Nucleus accumbens (tissue), 56 donors: ENCODE data around the gene SLC34A1.

Source experiments
- DNase-seq, 56 donors: peaks; one replicate each; lab custom pipeline; 2025; lab: John Stamatoyannopoulos, UW

Gene SLC34A1

GRCh38 chr5:177427919-177428573 lies 43.8 kb downstream of the SLC34A1 start:
- no peak for DNase-seq

DNA sequence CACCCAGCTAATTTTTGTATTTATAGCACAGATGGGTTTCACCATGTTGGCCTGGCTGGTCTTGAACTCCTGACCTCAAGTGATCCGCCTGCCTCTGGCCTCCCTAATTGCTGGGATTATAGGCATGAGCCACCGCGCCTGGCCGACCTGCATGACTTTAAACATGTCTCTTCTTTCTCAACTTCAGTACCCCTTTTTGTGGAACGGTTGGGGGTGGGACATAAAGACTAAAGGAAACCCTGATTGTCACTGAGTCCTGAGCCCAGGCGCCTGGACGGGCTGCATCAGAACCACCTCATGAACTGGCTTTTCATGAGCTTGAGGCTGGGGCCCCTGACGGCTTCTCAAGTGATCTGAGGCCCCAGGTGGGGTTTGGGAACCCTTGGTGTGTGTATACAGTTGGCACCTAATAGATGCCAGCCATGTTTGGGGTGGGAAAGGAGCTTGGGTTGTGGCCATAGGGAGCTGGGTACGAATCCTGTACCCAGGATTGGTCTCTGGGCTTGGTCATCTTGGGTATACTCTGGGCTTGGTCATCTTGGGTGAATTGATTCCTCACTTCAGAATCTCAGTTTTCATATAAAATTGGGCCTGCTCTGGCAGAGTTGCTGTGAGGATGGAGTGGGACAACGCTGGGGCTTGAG lies 44.5 kb downstream of the SLC34A1 start:
- DNase-seq, result no peak

DNA sequence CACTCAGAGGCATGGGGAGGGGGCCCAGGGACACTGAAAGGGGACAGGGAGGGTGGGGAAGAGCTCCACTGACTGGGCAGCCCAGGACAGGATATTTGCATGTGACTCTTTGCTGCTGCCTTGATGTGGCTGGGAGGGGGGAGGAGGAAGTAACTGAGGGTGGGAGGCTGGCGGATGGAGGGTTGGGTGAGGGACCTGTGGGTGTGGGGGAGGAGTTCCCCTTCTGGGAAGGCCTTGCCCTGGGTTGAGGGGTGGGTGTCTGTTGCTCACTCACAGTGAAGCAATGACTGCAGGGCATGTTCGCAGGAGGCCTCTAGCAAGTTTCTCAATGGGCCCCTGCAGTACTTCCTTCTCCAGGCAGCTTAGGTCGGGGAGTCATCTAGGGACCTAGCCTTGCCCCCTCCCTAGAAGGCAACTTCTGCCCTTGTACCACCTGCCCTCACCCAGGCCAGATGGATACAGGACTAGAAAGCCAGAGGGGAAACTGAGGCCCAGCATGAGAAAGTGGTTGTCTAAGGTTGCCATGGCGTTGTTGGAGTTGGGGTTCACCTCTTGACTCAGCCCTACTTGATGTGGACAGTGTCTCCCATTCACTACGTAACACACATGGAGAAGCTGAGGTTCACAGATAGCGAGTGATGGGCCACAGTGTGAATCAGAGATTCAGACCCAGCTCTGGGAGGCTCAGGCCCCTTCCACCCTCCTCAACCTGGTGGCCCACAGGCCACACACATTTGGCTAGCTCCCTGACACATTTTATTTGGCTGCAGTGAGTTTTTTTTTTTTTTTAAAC lies 45.2 kb downstream of the SLC34A1 start:
- peak in 14 of 56 donors; percentile 12 to 54 (median 24) for DNase-seq

DNA sequence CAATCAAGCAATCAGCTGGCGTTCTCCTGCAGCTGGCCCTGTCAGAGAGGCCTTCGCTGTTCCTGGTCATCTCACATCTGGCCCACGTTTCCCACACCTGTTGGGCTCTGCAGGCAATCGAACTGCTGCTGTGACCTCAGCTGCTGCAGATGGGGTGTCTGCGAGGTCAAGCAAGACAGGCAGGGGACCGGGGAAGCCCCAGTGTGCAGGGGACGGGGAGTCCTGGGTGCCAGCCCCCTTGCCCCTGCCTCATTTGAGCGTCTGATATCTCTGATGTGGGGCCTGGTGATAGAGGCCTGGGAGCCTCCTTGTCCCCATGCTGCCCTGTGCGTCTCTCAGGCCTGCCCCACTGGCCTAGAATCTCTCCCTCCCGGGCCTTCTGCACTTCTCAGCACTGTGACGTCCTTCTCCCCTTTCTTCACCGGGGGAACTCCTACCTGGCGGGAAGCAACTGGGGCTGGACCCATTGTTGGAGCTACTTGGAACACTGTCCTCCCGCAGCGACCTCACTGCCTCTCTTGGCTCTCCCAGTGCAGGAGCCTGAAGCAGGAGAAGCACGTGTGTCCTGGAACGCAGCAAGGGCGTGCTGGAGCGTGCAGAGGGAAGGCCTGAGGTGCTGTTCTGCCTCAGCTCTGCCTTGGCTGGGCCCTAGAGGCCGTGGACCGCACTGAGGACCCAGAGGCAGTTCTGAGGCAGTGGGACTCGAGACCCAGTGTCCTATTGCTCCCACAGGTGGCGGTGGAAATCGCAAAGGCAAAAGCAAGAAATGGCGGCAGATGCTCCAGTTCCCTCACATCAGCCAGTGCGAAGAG lies 46.1 kb downstream of the SLC34A1 start:
- DNase-seq, result no peak

DNA sequence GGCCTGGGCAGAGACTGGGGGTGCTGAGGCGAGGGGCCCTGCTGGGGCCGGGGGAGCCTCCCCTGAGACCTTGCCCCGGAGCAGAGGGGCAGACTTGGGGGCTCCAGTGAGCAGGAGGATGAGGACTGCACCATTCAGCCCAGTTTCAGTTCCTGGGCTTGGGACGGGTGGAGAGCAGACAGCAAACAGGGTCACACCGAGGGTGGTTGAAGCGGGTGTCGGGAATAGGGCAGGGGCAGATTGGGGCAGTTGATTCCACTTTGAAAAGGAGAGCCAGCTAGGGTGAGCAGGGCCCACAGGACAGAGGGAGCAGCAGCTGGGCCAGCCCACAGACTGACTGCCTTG lies 46.7 kb downstream of the SLC34A1 start:
- no peak for DNase-seq

DNA sequence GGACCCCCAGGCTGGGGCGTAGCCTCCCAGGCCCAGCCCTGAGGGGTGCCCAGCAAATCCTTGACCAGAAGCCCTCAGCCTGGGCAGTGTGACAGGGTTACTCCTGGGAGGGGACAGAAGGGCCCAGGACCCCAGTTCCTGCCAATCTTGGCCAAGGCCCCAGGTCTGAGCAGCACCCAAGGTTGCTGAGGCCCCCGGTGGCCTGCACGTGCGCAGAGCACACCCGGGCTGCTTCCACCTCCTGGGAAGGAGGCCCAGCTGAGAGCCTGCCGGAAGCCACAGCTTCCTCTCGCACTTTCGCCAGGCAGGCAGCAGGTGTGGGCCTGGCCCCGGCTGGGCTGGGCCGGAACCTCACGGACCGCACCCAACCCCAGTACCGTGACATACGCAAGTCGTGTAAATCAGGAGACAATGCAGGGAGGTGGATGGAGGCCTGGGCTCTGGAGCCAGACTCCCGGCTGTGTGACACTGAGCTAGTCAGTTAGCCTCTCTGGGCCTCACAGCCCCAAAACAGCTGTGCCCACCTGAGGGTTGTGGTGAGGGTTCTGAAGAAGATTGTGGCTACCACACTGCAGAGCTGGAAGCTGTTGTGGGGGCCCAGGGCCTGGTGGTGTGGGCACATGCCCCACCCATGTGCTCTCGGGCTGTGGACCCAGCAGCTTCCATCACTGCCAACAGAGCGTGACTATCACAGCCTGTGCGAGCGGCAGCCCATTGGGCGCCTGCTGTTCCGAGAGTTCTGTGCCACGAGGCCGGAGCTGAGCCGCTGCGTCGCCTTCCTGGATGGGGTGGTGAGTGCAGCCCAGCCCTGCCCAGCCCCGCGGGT lies 47.3 kb downstream of the SLC34A1 start:
- DNase-seq, result peak in 10 of 56 donors; percentile 5 to 57 (median 25)

DNA sequence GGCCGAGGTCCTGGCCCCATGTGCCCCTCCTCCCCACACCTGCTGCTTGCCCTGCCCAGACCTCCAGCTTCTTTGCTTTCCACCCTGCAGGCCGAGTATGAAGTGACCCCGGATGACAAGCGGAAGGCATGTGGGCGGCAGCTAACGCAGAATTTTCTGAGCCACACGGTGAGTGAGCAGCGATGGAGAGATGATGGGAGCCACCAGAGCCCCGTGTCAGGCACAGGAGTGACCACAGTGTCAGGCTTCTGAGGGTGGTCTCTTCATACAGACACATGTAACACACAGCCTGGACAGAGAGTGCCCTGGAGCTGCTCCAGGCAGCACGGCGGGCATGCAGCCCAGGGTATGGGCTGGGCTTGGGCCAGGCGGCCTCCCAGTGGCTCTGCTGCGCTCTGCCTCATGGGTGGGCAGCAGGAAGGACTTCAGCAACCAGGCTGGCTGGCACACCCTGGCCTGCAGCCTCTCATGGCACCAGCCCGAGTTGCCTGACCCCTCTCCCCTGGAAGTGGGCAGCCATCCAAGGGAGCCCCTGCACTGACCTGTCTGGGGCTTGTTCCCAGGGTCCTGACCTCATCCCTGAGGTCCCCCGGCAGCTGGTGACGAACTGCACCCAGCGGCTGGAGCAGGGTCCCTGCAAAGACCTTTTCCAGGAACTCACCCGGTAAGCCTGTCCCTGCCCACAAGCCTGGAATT lies 48.1 kb downstream of the SLC34A1 start:
- DNase-seq, result peak in 35 of 56 donors; percentile 15 to 68 (median 38)

GRCh38 chr5:177432839-177433657 lies 48.8 kb downstream of the SLC34A1 start:
- no peak for DNase-seq

DNA sequence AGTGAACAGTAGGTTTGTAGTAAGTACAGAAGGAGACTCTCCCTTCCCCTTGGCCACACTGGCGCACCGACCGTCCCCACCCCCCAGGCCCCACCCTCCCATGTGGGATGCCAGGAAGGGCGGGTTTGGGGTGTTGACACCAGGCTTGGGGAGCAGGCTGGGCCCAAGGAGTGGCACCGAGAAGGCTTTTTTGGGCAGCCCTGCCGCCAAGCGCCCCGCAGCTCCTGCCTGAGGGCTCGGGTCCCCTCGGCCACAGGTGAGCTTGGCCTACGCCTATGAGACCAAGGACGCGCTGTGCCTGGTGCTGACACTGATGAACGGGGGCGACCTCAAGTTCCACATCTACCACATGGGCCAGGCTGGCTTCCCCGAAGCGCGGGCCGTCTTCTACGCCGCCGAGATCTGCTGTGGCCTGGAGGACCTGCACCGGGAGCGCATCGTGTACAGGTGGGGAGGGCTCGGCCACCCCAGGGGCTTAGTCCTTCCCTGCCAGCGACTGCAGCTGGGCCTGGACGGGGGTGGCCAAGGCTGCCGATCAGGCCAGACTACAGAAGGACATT lies 49.5 kb downstream of the SLC34A1 start:
- DNase-seq, result no peak

GRCh38 chr5:177434437-177434836 lies 50.2 kb downstream of the SLC34A1 start:
- no peak for DNase-seq

DNA sequence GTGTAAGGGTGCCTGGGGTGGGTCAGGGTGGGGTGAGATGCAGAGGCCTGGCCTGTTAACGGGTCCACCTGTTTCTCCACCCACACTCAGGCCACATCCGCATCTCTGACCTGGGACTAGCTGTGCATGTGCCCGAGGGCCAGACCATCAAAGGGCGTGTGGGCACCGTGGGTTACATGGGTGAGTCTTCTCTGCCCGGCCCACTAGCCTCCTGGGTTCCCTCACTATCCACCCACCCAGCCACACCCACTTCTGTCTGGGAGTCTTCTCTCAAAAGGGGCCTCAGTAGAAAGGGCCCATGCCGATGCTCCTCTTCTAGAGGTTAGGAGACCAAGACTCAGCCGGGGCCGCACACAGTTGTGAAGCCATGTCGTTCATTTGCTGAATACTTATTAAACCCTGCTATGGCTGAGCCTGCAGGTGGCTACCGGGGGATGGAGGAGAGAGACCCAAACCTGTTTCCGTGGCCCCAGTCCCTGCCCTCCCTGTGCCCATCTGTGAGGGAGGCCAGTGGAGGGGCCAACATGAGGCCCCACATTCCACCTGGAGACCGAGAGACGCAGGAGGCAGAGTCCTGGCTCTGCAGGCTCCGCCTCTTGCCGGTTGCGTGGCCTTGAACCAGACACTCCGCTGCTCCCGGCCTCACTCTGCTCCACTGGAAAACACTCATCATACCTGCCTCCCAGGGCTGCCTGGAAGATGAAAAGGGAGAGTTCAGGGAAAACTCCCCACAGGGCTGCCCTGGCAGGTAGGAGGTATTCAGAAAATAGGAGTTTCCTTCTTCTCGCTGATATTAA lies 50.9 kb downstream of the SLC34A1 start:
- DNase-seq, result no peak

- no peak for DNase-seq
These were observed 51.8 kb downstream of the SLC34A1 start for GRCh38 chr5:177435847-177436536.

GRCh38 chr5:177437623-177438022 lies 53.4 kb downstream of the SLC34A1 start:
- no peak for DNase-seq

DNA sequence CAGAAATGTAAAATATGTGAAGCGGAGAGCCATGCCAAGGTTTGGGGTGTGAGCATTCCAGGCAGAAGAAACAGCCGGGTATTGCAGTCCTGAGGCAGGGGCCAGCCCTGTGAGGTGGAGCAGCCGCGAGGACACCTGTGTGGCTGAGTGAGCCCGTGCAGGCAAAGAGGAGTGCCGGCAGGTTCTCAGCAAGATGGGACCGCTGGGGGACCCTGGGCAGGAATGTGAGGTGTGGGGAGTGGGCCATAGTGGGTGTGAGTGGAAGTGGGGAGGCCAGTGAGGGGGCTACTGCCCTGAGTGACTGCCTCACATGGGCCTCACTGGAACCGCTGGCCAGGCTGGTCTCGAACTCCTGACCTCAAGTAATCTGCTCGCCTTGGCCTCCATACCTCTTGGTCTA lies 54.2 kb downstream of the SLC34A1 start:
- no peak for DNase-seq

DNA sequence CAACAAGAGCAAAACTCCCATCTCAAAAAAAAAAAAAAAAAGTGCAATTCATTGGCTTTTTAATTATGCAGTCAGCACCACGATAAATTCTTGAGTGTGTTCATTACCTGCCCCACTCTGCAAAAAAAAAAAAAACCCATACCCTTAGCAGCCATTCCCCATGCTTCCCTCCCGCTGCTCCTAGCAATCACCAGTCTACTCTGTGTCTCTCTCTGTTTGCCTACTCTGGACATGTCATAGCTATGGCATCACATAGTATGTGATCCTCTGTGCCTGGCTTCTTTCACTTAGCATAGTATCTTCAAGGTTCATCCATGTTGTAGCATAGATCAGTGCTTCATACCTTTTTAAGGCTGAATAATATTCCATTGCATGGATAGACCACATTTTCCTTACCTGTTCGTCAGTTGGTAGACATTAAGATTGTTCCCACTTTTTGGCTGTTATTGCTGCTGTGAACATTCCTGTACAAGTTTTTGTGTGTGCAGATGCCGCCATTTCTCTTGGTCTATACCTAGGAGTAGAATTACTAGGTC lies 55.4 kb downstream of the SLC34A1 start:
- no peak for DNase-seq

- DNase-seq, result no peak
These were observed 56.2 kb downstream of the SLC34A1 start for GRCh38 chr5:177440211-177440989.
